ENCODE data around the gene CHD6.

CHD6 gene

DNA sequence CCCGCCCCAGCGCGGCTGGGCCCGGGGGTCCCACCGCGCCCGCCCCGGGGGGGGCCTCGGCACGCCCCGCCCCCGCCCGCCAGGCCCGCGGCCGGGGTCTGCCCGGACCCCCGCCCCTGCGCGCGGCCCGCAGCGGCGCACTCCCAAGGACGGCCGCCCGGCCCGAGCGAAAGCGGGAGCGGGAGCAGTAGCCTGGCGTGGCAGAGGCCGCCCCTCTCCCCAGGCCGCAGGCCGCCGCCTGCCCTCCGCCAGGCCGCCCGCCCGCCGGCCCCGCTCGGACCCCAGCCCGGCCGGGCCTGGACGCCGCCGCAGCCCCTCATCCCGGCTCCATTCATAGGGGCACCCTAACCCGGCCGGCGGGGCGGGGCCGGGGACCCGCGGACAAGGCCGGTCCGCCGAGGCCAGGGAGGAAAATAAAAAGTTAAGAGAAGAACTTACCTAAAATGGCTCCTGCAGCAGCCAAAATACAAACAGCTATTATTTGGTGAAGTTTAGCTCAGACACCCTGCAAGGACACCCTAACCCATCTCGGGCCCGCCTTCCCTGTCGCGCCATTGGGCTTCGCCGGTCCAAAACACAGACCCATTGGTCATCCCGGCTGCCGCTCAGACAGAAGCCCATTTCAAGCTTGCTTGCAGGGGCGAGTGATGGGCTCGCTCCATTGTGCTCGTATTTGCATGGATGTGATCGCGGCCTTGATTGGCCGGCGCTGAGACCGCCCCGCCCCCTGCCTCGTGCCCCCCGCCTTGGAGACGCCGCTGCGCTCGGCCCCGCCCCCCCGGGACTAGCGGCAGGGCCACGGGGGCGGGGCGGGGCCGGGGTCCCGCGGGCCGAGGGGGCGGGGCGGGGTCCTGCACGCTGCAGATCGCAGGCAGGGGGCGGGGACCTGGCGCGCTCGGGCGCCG lies at the start of gene CHD6:
CHD6 (minus strand) TSS at position 476 of the 905 bp plus-strand sequence. CDS start 67,040 bp downstream, outside the sequence.
- DNase-seq = peak; percentile 89

- no peak for DNase-seq
These were observed 46.4 kb upstream of the CHD6 start for GRCh38 chr20:41664584-41664983.

DNA sequence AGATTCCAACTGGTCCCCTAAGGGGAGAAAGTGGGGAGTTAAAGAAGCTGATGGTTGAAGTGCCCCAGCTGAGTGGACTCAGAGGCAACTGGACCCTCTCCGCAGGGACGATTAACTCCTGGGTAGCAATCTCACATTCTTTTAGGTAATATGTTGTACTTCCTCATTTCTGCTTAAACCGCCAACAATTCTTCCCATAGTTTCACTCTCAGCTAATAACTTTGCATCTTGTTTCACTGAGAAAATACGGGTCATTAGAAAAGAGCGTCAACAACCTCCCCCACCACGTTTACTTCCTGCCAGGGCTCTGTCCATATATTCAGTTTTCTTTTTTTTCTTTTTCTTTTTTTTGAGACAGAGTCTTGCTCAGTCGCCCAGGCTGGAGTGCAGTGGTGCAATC lies 39.5 kb upstream of the CHD6 start:
- DNase-seq = no peak

DNA sequence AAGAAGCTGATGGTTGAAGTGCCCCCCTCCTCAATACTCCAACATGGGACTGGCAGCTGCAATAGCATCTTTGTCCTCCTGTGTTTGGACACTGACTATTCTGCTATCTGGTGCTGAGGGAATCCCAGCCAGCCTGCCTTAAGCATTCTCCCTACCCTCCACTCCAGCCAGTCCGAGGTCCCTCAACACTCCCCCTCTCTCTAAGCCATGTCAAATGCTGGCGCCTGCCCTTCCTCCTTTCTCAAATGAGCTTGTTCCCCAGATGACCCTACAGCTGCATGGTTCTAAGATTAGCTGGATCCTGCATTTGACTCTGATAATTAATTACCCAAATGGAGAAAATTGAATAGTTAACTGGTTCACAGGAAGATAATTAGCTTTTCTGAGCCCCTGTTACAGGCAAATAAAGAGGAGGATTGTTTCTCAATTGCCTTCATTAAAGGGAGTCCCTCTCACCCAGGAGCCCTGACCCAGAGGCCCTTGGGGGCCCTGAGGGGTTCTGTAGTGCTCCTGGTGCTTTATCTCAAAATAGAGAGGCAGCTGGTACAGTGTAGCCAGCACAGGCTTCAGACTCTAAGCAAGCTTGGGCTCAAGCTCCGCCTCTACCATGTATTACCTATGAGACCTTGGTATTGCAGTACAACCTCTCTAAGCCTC lies 37.9 kb upstream of the CHD6 start:
- no peak for DNase-seq

DNA sequence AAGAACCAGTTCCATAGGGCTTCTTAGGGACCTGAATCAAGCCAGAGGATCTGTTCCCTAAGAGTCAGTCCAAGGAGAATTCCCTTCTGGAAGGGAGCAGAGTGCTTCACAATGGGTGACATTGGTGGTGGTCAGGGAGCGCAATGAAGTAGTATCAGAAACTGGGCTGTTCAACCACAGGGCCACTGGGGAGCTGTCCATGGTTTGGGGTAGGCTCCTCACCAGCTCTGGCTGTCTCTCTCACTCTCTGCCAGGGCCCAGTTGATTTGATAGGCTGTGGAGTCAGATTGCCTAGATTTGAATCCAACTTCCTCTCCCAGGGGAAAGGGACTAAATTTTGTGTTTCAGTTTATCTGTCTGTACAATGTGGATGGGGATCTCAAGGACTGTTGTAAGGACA lies 36.7 kb upstream of the CHD6 start:
- DNase-seq = no peak

GRCh38 chr20:41654292-41654691 lies 36.1 kb upstream of the CHD6 start:
- peak; percentile 75 for DNase-seq

GRCh38 chr20:41650231-41650948 lies 32.2 kb upstream of the CHD6 start:
- DNase-seq = peak; percentile 97

GRCh38 chr20:41649489-41649888 lies 31.3 kb upstream of the CHD6 start:
- DNase-seq = peak; percentile 64

DNA sequence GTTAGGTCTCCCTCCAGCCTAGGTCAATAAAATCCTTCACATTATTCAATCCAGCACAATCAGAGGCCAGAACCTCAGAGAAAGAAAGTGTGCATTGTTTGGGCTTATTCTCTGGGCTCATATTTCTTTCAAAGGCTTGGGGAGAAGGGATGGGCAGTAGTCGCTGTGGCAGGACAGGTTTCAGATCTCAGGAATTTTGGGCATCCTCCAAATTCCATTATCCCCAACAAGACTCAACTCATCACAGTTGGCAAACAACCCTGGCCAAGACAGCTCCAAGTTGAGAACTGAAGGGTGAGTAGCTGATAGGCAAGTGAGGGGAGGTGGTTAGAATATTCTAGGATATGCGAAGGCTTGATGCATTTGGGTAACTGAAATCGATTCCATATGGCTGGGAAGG lies 27.2 kb upstream of the CHD6 start:
- no peak for DNase-seq

GRCh38 chr20:41643504-41643938 lies 25.3 kb upstream of the CHD6 start:
- peak; percentile 97 for DNase-seq

- DNase-seq = no peak
These were observed 21.5 kb upstream of the CHD6 start for GRCh38 chr20:41639630-41640029.

DNA sequence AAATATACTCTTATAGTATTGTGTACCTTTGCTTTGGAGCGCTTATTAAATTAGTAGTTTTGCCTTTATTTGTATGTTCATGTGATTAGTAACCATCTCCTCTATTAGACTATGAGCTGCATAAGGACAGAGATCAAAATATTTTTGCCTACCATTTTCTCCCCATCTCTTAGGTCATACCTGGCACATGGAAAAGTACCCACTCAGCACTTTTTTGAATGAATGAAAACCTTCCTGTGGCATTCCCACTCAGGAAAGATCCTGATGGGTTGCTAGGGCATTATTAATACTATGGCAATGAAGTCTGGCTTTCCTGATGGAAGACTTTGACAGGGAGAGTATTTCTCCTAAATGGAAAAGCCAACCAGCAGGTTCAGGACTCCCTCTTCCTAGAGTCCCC lies 20.3 kb upstream of the CHD6 start:
- DNase-seq = no peak

DNA sequence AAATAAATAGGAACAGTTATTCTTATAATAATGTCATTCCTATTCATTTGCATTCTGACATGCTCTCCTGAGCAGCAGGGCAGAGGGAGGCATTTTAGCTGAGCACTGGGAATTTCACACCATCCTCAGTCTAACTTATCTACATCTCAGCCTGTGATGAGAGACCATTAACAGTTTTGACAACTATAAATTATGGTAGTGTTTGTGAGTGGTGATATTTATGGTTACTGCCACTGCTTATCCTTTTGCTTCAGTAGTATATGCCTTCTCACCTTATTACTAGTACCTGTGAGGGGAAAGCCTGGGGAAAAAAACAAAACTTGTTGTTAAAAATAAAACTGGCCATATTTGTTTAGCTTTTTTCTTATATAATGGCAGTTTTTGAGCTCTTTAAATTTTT lies 17.0 kb upstream of the CHD6 start:
- DNase-seq = no peak

- DNase-seq = no peak
These were observed 14.7 kb upstream of the CHD6 start for GRCh38 chr20:41632896-41633295.

- no peak for DNase-seq
These were observed 13.6 kb upstream of the CHD6 start for GRCh38 chr20:41631826-41632225.

- no peak for DNase-seq
These were observed 12.7 kb upstream of the CHD6 start for GRCh38 chr20:41630846-41631245.

DNA sequence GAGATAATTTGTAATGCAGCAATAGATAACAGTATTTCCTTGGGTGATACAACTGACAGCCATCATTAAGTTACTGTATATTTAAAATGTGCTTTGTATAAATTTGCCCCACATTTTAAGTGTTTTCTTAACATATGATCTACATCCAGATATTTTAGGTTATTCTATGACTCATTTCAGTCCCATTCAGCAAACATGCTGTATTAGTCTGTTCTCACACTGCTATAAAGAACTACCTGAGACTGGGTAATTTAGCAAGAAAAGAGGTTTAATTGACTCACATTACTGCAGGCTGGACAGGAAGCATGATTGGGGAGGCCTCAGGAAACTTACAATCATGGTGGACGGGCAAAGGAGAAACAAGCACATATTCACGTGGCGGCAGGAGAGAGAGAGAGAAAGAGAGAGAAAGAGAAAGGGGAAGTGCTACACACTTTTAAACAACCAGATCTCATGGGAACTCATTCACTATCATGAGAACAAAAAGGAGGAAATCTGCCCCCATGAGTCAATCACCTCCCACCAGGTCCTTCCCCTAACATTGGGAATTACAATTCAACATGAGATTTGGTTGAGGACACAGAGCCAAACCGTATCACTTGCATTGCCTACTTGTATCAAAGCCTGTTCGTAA lies 9.6 kb upstream of the CHD6 start:
- no peak for DNase-seq

GRCh38 chr20:41627001-41627495 lies 8.9 kb upstream of the CHD6 start:
- no peak for DNase-seq

DNA sequence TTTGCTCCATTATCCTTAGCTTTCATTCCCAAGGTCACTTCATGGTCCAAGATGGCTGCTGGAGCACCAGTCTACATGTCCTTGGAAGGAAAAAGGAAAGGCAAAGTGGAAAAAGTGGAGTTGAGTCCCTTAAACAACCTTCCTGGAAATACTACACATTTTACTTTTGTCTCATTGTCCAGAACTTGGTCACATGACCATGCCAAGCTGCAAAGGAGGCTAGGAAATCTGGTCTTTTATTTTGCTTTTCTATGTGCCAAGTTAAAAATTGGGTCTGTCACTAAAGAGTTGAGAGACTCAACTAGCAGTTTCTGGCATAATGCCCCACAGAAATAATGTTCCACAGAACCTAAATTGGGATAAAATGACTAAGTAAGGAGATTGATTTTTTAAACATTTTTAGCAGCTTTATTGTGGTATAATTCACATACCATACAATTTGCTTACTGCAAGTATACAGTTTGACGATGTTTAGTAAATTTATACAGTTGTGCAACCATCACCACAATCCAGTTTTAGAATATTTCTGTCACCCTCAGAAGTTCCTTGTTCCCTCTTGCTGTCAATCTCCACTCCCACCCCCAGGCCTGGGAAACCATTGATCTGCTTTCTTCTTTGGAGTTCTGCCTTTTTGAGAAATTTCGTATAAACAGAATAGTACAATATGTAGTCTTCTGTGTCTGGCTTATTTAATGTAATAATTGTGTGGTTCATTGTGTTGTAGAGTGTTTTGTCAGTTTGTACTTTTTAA lies 5.6 kb upstream of the CHD6 start:
- DNase-seq = no peak

- DNase-seq = no peak
These were observed 4.4 kb upstream of the CHD6 start for GRCh38 chr20:41622584-41622983.

DNA sequence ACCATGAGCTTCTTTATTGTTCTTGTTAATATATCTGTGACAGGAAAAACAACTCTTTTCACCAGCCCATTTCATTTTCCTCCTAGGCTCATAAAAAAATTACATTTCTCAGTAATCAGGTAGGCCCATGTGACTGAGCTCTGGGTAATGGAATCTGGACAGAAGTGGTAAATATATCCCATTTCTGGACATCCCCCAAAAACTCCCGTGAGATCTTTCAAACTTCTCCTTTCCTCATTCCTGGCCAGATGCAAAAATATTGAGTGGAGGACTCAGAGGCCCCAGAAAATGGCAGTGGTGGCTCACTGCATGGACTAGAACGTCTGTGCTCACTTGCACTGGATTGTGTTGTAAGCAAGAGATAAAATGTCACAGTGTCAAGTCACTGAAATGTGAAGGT lies 3.8 kb upstream of the CHD6 start:
- DNase-seq = no peak

DNA sequence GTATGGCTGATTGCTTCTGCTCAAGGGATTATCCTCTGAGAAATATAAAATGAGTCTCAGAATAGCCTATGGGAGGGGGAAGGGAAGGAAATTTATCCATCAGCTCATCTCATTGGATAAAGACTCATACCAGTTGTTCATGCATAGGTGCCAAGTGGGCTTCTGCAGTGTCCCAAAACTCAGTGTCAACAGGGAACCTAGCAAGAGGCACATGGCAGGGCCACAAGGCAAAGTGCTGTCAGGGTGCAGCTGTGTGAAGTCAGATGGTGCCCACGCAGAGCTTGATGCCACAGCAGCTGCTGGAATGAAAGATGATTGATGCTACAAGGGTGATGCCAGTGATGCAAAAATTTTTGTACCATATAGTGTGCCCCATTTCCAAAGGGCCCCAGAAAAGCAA lies 3.2 kb upstream of the CHD6 start:
- no peak for DNase-seq
